Ishikawa (cell line): Measurements from ENCODE around the gene ARHGEF4.

ENCODE experiments used
- CEBPB ChIP-seq: IDR thresholded peaks from 2 replicates; pipeline ENCODE4 v1.6.1; 2012
- CREB1 ChIP-seq: IDR thresholded peaks from 2 replicates; pipeline ENCODE4 v1.6.1; 2012; ENCODE audit warnings: low read depth
- EGR1 ChIP-seq: IDR thresholded peaks from 2 replicates; pipeline ENCODE4 v1.6.1; 2012
- EP300 ChIP-seq: IDR thresholded peaks from 2 replicates; pipeline ENCODE4 v1.6.1; 2012; ENCODE audit warnings: borderline replicate concordance
- FOXM1 ChIP-seq: IDR thresholded peaks from 2 replicates; pipeline ENCODE4 v1.6.1; 2012; ENCODE audit warnings: low read depth, borderline replicate concordance
- MAX ChIP-seq: IDR thresholded peaks from 2 replicates; pipeline ENCODE4 v1.6.1; 2012
- NFIC ChIP-seq: IDR thresholded peaks from 2 replicates; pipeline ENCODE4 v1.6.1; 2012
- RAD21 ChIP-seq: IDR thresholded peaks from 2 replicates; pipeline ENCODE4 v1.6.1; 2012; ENCODE audit warnings: low read depth
- REST ChIP-seq: IDR thresholded peaks from 2 replicates; pipeline ENCODE4 v1.6.1; 2012; ENCODE audit warnings: low read depth, mild to moderate bottlenecking
- TAF1 ChIP-seq: IDR thresholded peaks from 2 replicates; pipeline ENCODE4 v1.6.1; 2012; ENCODE audit warnings: low read depth, mild to moderate bottlenecking
- TCF12 ChIP-seq: IDR thresholded peaks from 2 replicates; pipeline ENCODE4 v1.6.1; 2012; ENCODE audit warnings: low read depth
- TEAD4 ChIP-seq: IDR thresholded peaks from 2 replicates; pipeline ENCODE4 v1.6.1; 2012
- USF1 ChIP-seq: IDR thresholded peaks from 2 replicates; pipeline ENCODE4 v1.6.1; 2012
- YY1 ChIP-seq: IDR thresholded peaks from 2 replicates; pipeline ENCODE4 v1.6.1; 2012; ENCODE audit warnings: low read depth
- ZBTB7A ChIP-seq: IDR thresholded peaks from 2 replicates; pipeline ENCODE4 v1.6.1; 2012; ENCODE audit warnings: low read depth

ARHGEF4 gene

GRCh38 chr2:130829015-130829414 lies 7.7 kb upstream of the ARHGEF4 start:
- TF ChIP-seq NFIC, result no peak
- TF ChIP-seq EP300, result no peak
- TF ChIP-seq EGR1, result no peak
- no peak for TF ChIP-seq YY1
- TF ChIP-seq ZBTB7A, result no peak
- TF ChIP-seq TEAD4, result no peak
- TF ChIP-seq TCF12, result no peak
- TF ChIP-seq USF1, result no peak
- no peak for TF ChIP-seq TAF1
- no peak for TF ChIP-seq CREB1
- no peak for TF ChIP-seq CEBPB
- TF ChIP-seq RAD21, result no peak
- TF ChIP-seq REST, result no peak
- no peak for TF ChIP-seq FOXM1
- TF ChIP-seq MAX, result no peak

GRCh38 chr2:130830538-130830937 lies 6.2 kb upstream of the ARHGEF4 start:
- TF ChIP-seq EP300 (no peak), USF1 (no peak), TCF12 (no peak), MAX (no peak), RAD21 (no peak), CREB1 (no peak), FOXM1 (no peak), EGR1 (no peak)

- TF ChIP-seq ZBTB7A, result no peak
- TF ChIP-seq TEAD4, result no peak
- TF ChIP-seq EP300, result no peak
- TF ChIP-seq USF1, result no peak
- TF ChIP-seq YY1, result no peak
Measured at GRCh38 chr2:130831356-130831755, 5.4 kb upstream of the ARHGEF4 start.

- no peak for TF ChIP-seq FOXM1
- no peak for TF ChIP-seq EGR1
- TF ChIP-seq YY1, result no peak
- no peak for TF ChIP-seq CEBPB
- TF ChIP-seq RAD21, result no peak
- no peak for TF ChIP-seq TAF1
- no peak for TF ChIP-seq USF1
- TF ChIP-seq EP300, result no peak
- TF ChIP-seq CREB1, result no peak
- no peak for TF ChIP-seq ZBTB7A
Measured at GRCh38 chr2:130832296-130832940, 4.3 kb upstream of the ARHGEF4 start.

- TF ChIP-seq TEAD4 (no peak), CEBPB (no peak), NFIC (no peak), EGR1 (no peak), MAX (no peak), TCF12 (no peak), TAF1 (no peak), RAD21 (no peak)
Measured at GRCh38 chr2:130834091-130834930, 2.4 kb upstream of the ARHGEF4 start.

GRCh38 chr2:130834931-130835765 lies 1.6 kb upstream of the ARHGEF4 start:
- TF ChIP-seq FOXM1 (no peak), RAD21 (no peak), YY1 (no peak)
